Esophagus muscularis mucosa (tissue), 4 donors: Measurements from ENCODE around the gene DENND10. TPM values are rescaled to one million over a fixed set of nuclear protein-coding genes. Genes with fewer than 3 reads are reported as not detected.
A peak's percentile ranks its signal among the peaks of the same experiment; 100 is the strongest.
"Not testable (repeated sequence)": the region's sequence is repeated elsewhere in the genome, so short reads cannot be mapped to it uniquely, and the experiment has no call there.

ENCODE experiments used
- DNase-seq: peaks from one replicate; pipeline ENCODE4 v3.0.0-alpha.2; 2017; ENCODE audit errors: extremely low spot score
- H3K27ac ChIP-seq, 4 donors: fragments of 200-600 bp; sonication (generic); replicated peaks in 1 of 4; 1 replicate in 3 of 4; 2 replicates in 1 of 4; pipeline ENCODE4 v1.5.1; 2016 to 2019; ENCODE audit warnings: mild to moderate bottlenecking in 1 of 4
- H3K27me3 ChIP-seq, 4 donors: fragments of 200-600 bp; sonication (generic); one replicate each; pipeline versions ENCODE4 v1.5.1 to v1.6.0; 2016 to 2019
- H3K36me3 ChIP-seq, 4 donors: fragments of 200-600 bp; sonication (generic); one replicate each; pipeline ENCODE4 v1.5.1; 2016 to 2019
- H3K4me1 ChIP-seq, 4 donors: fragments of 200-600 bp; sonication (generic); one replicate each; pipeline ENCODE4 v1.5.1; 2016 to 2019
- H3K4me3 ChIP-seq, 4 donors: fragments of 200-600 bp; sonication (generic); 1 replicate in 2 of 4; 2 replicates in 2 of 4; pipeline ENCODE4 v1.5.1; 2016 to 2019; ENCODE audit warnings: mild to moderate bottlenecking in 4 of 4, moderate library complexity in 1 of 4
- H3K9me3 ChIP-seq, 4 donors: fragments of 200-600 bp; sonication (generic); 1 replicate in 3 of 4; 2 replicates in 1 of 4; pipeline ENCODE4 v1.5.1; 2016 to 2019
- EP300 ChIP-seq: sonication (generic); formaldehyde crosslinking; IDR thresholded peaks from one replicate; pipeline ENCODE4 v1.6.1; 2017; ENCODE audit warnings: antibody characterized with exemption
- POLR2A ChIP-seq: fragments of 450-650 bp; IDR thresholded peaks from one replicate; pipeline ENCODE4 v1.6.1; 2017; ENCODE audit warnings: antibody characterized with exemption, moderate library complexity, mild to moderate bottlenecking, low read depth
- POLR2AphosphoS5 ChIP-seq, 2 donors: sonication (generic); formaldehyde crosslinking; IDR thresholded peaks; one replicate each; pipeline ENCODE4 v1.6.1; 2017; ENCODE audit warnings: antibody characterized with exemption in 2 of 2
- WGBS: methylation state at CpG from one replicate; pipeline ENCODE4 v1.1.5; 2018; 5-methylcytosine and 5-hydroxymethylcytosine counted together
- intact Hi-C: fragments of 100-400 bp; cut with DNase I; formaldehyde crosslinking; loops from one replicate; pipeline ENCODE4 v1.15.1; 2023
- total RNA-seq, 4 donors: library from RNA; depleted of rRNA; stranded (reverse); fragments of >200 nt; gene quantifications; one replicate each; pipeline versions ENCODE4 v1.1.0 to v1.2.1, GENCODE V29; 2016
- TF ChIP-seq, protein P1 (sequence below), 3 experiments: fragments of 200-600 bp in 2 of 3; fragments of 450-650 bp in 1 of 3; sonication (generic) in 2 of 3; IDR thresholded peaks; one replicate each; pipeline ENCODE4 v1.5.1; 2017 to 2019; ENCODE audit warnings: antibody characterized with exemption in 3 of 3, mild to moderate bottlenecking in 2 of 3, moderate library complexity in 1 of 3

Gene DENND10
- total RNA-seq, 4 donors from 2014 or later = 19.1 to 23.7 (median 22.3) TPM

DNA sequence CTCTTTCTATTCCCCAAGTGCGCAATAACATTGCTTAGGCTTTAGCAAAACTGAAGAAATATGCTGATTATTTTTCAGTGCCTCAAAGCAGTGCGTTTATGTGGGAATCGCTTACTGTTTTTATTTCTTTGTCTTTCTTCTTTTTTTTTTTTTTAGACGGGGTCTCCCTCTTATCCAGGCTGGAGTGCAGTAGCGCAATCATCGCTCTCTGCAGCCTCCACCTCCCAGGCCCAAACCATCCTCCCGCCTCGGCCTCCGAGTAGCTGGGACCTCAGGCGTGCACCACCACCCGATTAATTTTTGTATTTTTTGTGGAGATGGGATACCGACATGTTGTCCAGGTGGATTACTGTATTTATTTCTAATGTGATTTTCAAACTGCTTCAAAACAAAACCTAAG, 1.2 kb downstream of the DENND10 start:
- intact Hi-C loops = no loop called here
- H3K4me3 ChIP-seq = peak overlapping the region; percentile 92 to 96 (median 95)

DNA sequence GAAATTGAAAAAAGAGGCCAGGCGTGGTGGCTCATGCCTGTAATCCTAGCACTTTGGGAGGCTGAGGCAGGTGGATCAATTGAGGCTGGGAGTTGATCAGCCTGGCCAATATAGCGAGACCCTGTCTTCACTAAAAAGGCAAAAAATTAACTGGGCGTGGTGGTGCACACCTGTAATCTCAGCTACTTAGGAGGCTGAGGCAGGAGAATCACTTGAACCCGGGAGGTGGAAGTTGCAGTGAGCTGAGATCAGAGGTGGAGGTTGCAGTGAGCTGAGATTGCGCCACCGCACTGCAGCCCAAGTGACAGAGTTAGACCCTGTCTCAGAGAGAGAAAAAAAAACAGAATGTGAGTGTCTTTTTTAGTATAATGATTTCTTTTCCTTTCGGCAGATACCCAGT, 2.0 kb downstream of the DENND10 start:
- 96% methylated on average over 7 of the region's 7 CpGs for whole genome bisulfite sequencing
- Histone ChIP-seq H3K4me1 (peaks cover 10 to 21% (median 19%) of the 10 kb centered on the region in 4 donors), H3K36me3 (peaks cover 3 to 37% (median 29%) of the 10 kb centered on the region in 4 donors)
- H3K9me3 ChIP-seq, H3K27ac ChIP-seq, H3K4me3 ChIP-seq, intact Hi-C loops, H3K27me3 ChIP-seq, DNase-seq: not testable (repeated sequence)

More for the DNA sequence above, 1.2 kb downstream of the DENND10 start:
- H3K36me3 ChIP-seq = peaks cover 0 to 30% (median 22%) of the 10 kb centered on the region in 4 donors
- H3K27me3 ChIP-seq = no peaks in the 10 kb centered on the region
- no peak for DNase-seq
- H3K9me3 ChIP-seq = no peaks in the 10 kb centered on the region
- TF ChIP-seq POLR2A = no peak
- peaks cover 10 to 21% (median 19%) of the 10 kb centered on the region in 4 donors for H3K4me1 ChIP-seq
- H3K27ac ChIP-seq = no peak overlapping the region
- WGBS = 89% methylated on average over 12 of the region's 12 CpGs

DNA sequence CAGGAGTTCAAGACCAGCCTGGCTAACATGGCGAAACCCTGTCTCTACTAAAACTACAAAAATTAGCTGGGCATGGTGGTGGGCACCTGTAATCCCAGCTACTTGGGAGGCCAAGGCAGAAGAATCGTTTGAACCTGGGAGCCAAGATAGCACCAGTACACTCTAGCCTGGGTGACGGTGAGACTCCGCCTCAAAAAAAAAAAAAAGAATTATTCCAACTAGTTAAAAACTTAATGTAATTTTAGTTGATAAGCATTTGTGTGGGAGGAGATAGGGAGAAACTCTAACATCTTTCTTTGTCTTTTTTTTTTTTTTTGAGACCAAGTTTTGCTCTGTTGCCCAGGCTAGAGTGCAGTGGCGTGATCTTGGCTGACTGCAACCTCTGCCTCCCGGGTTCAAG, 3.2 kb downstream of the DENND10 start:
- WGBS = 88% methylated on average over 6 of the region's 6 CpGs
- intact Hi-C loops = not testable (repeated sequence)

DNA sequence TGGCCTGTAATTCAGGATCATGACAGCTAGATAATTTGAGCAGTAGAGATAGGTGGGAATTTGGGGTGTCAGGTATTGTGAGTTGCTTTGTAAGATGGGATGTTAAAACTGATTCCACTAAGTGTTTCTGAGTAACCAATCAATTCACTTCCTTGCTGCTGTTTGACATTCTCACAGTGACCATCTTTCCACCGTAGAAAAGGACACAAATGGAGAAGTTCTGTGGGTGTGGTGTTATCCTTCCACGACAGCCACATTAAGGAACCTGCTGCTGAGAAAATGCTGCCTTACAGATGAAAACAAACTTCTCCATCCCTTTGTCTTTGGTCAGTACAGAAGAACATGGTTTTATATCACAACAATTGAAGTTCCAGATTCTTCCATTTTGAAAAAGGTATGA, 3.9 kb downstream of the DENND10 start:
- H3K36me3 ChIP-seq = peaks cover 16 to 56% (median 47%) of the 10 kb centered on the region in 4 donors
- 82% methylated on average over 2 of the region's 2 CpGs for WGBS

More for the DNA sequence above, 3.2 kb downstream of the DENND10 start:
- H3K9me3 ChIP-seq, DNase-seq, H3K4me3 ChIP-seq, H3K27ac ChIP-seq, H3K27me3 ChIP-seq: not testable (repeated sequence)
- peaks cover 10 to 21% (median 19%) of the 10 kb centered on the region in 4 donors for H3K4me1 ChIP-seq
- H3K36me3 ChIP-seq = peaks cover 9 to 49% (median 40%) of the 10 kb centered on the region in 4 donors

DNA sequence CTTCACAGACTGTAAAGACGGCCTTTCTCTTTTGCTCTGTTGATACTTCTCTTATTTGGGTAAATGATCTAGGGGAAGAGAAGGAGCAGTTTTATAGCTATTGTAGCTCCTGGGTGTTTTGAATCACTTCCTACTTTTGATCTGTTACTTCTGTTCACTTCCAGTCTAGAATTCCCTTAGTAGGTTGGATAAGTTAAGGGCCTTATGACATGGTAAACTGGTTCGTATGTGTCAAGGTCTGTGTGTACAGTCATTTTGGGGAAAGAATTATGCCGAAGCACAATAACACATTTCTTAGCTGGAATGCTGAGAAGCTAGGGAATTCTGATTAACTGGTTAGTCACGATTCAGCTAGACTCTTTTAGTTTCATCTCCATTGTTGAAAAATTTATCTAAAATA, 8.1 kb downstream of the DENND10 start:
- Histone ChIP-seq H3K27me3 (no peaks in the 10 kb centered on the region), H3K36me3 (peaks cover 34 to 89% (median 68%) of the 10 kb centered on the region in 4 donors), H3K4me1 (no peaks in the 10 kb centered on the region), H3K27ac (no peak overlapping the region), H3K9me3 (no peaks in the 10 kb centered on the region), H3K4me3 (no peak overlapping the region)
- TF ChIP-seq POLR2A (no peak), EP300 (no peak), POLR2AphosphoS5 (IDR thresholded peaks at IDR 0.05) (no peak)
- TF ChIP-seq, protein P1, sequence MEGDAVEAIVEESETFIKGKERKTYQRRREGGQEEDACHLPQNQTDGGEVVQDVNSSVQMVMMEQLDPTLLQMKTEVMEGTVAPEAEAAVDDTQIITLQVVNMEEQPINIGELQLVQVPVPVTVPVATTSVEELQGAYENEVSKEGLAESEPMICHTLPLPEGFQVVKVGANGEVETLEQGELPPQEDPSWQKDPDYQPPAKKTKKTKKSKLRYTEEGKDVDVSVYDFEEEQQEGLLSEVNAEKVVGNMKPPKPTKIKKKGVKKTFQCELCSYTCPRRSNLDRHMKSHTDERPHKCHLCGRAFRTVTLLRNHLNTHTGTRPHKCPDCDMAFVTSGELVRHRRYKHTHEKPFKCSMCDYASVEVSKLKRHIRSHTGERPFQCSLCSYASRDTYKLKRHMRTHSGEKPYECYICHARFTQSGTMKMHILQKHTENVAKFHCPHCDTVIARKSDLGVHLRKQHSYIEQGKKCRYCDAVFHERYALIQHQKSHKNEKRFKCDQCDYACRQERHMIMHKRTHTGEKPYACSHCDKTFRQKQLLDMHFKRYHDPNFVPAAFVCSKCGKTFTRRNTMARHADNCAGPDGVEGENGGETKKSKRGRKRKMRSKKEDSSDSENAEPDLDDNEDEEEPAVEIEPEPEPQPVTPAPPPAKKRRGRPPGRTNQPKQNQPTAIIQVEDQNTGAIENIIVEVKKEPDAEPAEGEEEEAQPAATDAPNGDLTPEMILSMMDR (IDR thresholded peaks at IDR 0.05) = no peak
- 88% methylated on average over 4 of the region's 4 CpGs for WGBS
- intact Hi-C loops = no loop called here
- DNase-seq = no peak

More for the DNA sequence above, 3.9 kb downstream of the DENND10 start:
- intact Hi-C loops, H3K27me3 ChIP-seq, H3K4me3 ChIP-seq, DNase-seq, H3K27ac ChIP-seq, H3K9me3 ChIP-seq: not testable (repeated sequence)
- peaks cover 10 to 21% (median 19%) of the 10 kb centered on the region in 4 donors for H3K4me1 ChIP-seq

DNA sequence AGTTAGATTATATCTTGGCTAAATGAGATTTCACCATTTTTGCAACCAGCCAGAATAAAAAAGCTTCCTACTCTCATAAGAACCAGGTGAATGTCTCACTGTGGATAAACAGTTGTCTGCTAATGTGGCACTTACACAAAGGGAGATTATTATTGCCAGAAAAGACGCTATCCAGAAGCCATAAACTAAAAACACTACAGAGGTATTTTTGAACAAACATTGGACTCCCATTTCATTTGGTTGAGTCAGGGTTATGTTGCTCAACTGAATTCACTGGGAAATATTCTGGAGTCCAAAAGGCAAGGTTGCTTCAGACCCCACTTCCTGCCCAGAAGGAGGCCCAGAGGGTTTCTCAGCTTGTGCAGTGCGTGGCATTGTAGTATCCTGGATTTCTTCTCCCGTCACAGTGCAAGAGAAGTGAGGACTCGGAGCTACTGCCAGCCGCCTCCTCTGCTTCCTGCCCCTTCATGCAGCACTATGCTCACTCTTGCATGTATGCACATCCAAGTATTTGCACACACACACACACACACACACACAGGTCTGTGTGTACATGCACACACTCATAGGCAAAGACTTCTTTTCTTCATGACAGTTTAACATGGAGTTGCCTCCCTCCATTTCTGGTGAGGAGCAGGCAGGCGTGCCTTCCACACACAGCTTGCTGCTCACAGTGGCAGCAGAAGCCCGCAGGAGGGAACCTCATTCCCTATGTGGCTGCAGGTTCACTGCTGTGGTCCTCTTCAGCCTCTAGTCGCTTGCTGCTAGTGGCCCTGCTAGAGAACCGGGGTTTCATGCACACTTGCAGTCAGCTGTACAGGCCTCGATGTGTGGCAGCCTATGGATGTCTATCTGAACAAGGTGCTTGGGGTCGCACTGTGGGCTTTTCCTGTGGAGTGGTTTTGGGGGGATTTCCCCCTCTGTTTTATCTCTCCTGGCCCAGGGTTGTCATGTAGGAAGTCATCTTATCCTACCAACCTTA, 10.1 kb downstream of the DENND10 start:
- Histone ChIP-seq H3K27me3 (no peaks in the 10 kb centered on the region), H3K4me3 (no peak overlapping the region), H3K27ac (peak overlapping the region in 1 of 4 donors; percentile 39), H3K4me1 (no peaks in the 10 kb centered on the region), H3K36me3 (peaks cover 34 to 94% (median 75%) of the 10 kb centered on the region in 4 donors), H3K9me3 (no peaks in the 10 kb centered on the region)
- WGBS = 84% methylated on average over 8 of the region's 11 CpGs
- DNase-seq = no peak
- TF ChIP-seq POLR2AphosphoS5 (IDR thresholded peaks at IDR 0.05) (peak in 1 of 2 donors; percentile 21), EP300 (no peak)
- TF ChIP-seq, protein P1 (IDR thresholded peaks at IDR 0.05) = no peak
- intact Hi-C loops = no loop called here
